Transverse colon (tissue), 4 donors: Measurements from ENCODE around the gene ENDOD1.

Experiments
- EP300 ChIP-seq: sonication (generic); formaldehyde crosslinking; IDR thresholded peaks from one replicate; pipeline ENCODE4 v1.6.1; 2017; ENCODE audit warnings: antibody characterized with exemption, low read depth
- POLR2A ChIP-seq: fragments of 450-650 bp; IDR thresholded peaks from one replicate; pipeline ENCODE4 v1.6.1; 2016; ENCODE audit warnings: antibody characterized with exemption, mild to moderate bottlenecking, moderate library complexity
- POLR2AphosphoS5 ChIP-seq, 3 donors: sonication (generic); formaldehyde crosslinking; IDR thresholded peaks; one replicate each; pipeline ENCODE4 v1.6.1; 2016; ENCODE audit warnings: antibody characterized with exemption in 3 of 3
- TF ChIP-seq, protein P1 (sequence below), 5 experiments: fragments of 200-600 bp in 3 of 5; fragments of 450-650 bp in 2 of 5; sonication (generic) in 3 of 5; IDR thresholded peaks; 1 replicate in 2 of 5; 2 replicates in 3 of 5; pipeline ENCODE4 v1.5.1; 2016 to 2017; ENCODE audit warnings: antibody characterized with exemption in 5 of 5, inconsistent platforms in 3 of 5, mild to moderate bottlenecking in 2 of 5, moderate library complexity in 1 of 5

DNA sequence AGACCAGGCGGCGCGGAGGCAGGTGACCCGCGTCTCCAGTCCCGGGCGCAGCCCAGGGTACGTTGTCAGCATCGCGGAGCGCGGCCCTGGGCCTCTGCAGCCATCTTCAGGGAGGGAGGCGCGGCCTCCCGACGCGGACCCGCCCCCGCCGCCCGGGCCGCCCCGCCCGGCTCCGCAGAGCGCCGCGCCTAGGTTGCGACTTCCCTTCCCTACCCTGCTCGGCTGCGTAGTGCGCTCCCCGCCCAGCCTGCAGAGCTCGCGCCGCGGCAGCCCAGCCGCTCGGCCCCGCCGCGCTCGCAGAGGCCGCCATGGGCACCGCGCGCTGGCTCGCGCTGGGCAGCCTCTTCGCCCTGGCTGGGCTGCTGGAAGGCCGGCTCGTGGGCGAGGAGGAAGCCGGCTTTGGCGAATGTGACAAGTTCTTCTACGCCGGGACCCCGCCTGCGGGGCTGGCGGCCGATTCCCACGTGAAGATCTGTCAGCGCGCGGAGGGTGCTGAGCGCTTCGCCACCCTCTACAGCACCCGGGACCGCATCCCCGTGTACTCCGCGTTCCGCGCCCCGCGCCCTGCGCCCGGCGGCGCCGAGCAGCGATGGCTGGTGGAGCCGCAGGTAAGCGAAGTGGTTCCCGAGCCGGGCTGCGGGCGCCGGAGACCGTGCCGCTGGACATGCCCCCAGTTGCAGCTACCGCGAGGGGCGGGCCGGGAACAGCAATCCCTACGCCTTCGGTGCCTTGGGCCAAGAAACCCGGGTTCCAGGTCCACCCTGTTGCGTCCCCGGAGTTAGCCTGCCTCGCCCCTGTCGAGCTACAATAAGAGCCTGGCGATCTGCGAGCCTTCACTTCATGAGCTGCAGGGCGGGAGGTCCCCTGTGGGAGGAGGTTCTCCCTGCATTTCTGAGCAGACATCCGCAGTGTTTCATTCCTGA is at the start of gene ENDOD1:
- TF ChIP-seq, protein P1, sequence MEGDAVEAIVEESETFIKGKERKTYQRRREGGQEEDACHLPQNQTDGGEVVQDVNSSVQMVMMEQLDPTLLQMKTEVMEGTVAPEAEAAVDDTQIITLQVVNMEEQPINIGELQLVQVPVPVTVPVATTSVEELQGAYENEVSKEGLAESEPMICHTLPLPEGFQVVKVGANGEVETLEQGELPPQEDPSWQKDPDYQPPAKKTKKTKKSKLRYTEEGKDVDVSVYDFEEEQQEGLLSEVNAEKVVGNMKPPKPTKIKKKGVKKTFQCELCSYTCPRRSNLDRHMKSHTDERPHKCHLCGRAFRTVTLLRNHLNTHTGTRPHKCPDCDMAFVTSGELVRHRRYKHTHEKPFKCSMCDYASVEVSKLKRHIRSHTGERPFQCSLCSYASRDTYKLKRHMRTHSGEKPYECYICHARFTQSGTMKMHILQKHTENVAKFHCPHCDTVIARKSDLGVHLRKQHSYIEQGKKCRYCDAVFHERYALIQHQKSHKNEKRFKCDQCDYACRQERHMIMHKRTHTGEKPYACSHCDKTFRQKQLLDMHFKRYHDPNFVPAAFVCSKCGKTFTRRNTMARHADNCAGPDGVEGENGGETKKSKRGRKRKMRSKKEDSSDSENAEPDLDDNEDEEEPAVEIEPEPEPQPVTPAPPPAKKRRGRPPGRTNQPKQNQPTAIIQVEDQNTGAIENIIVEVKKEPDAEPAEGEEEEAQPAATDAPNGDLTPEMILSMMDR (IDR thresholded peaks at IDR 0.05) = peak in 2 of 5 experiments; percentile 20 to 25
- TF ChIP-seq POLR2A (peak; percentile 22), POLR2AphosphoS5 (IDR thresholded peaks at IDR 0.05) (peak; percentile 62 to 95 (median 94)), EP300 (no peak)
